GM21619 (cell line): ENCODE data around the gene NUAK2.
A peak's percentile ranks its signal among the peaks of the same experiment; 100 is the strongest.

Source experiments
- ATAC-seq: cut with Tn5 transposase; IDR thresholded peaks from one replicate; pipeline ENCODE4 v1.9.1; 2021; ENCODE audit not compliant: unreplicated experiment

NUAK2 gene

GRCh38 chr1:205275916-205276688, 45.4 kb downstream of the NUAK2 start:
- ATAC-seq, result no peak

- no peak for ATAC-seq
Measured at GRCh38 chr1:205275133-205275532, 46.4 kb downstream of the NUAK2 start.

GRCh38 chr1:205274041-205274691, 47.4 kb downstream of the NUAK2 start:
- no peak for ATAC-seq

GRCh38 chr1:205273551-205273982, 48.0 kb downstream of the NUAK2 start:
- ATAC-seq, result peak; percentile 85

GRCh38 chr1:205272536-205272935, 49.0 kb downstream of the NUAK2 start:
- ATAC-seq, result no peak

GRCh38 chr1:205271745-205272144, 49.8 kb downstream of the NUAK2 start:
- ATAC-seq, result no peak

- ATAC-seq, result no peak
Measured at GRCh38 chr1:205271277-205271676, 50.3 kb downstream of the NUAK2 start.

- no peak for ATAC-seq
Measured at GRCh38 chr1:205270764-205271163, 50.8 kb downstream of the NUAK2 start.

GRCh38 chr1:205270271-205270670, 51.3 kb downstream of the NUAK2 start:
- ATAC-seq, result no peak

- no peak for ATAC-seq
Measured at GRCh38 chr1:205269711-205270110, 51.8 kb downstream of the NUAK2 start.

GRCh38 chr1:205268846-205269680, 52.5 kb downstream of the NUAK2 start:
- no peak for ATAC-seq

GRCh38 chr1:205267306-205267902, 54.1 kb downstream of the NUAK2 start:
- ATAC-seq, result no peak

- ATAC-seq, result no peak
Measured at GRCh38 chr1:205266611-205267305, 54.8 kb downstream of the NUAK2 start.

GRCh38 chr1:205263580-205264190, 57.9 kb downstream of the NUAK2 start:
- no peak for ATAC-seq

- ATAC-seq, result no peak
Measured at GRCh38 chr1:205262731-205263171, 58.8 kb downstream of the NUAK2 start.

GRCh38 chr1:205261946-205262691, 59.4 kb downstream of the NUAK2 start:
- no peak for ATAC-seq

GRCh38 chr1:205260948-205261732, 60.4 kb downstream of the NUAK2 start:
- no peak for ATAC-seq

GRCh38 chr1:205259998-205260397, 61.5 kb downstream of the NUAK2 start:
- no peak for ATAC-seq
